ENCODE results near the gene ZBED4. TPM values are rescaled to one million over a fixed set of nuclear protein-coding genes. Genes with fewer than 3 reads are reported as not detected.

ZBED4 gene
- total RNA-seq, 2 donors from 2014 or later, result 10.4 to 11.2 TPM

DNA sequence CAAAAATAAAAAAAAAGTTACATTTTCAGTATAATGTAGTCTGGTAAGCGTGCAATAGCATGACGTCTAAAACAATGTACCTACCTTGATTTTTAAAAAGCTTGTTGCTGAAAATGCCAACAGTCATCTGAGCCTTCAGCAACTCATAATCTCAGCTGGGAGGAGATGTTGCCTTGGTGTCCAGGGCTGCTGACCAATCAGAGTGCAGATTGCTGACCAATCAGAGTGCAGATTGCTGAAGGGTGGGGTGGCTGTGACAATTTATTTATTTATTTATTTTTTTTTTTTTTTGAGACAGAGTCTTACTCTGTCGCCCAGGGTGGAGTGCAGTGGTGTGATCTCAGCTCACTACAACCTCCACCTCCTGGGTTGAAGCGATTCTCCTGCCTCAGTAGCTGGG lies 17.8 kb downstream of the ZBED4 start:
- Histone ChIP-seq H3K4me1 (replicated peaks) (no peaks in the 10 kb centered on the region), H3K27me3 (replicated peaks; ENCODE audit: insufficient read depth) (no peaks in the 10 kb centered on the region), H3K27ac (no peak overlapping the region), H3K36me3 (no peaks in the 10 kb centered on the region), H3K4me3 (no peak overlapping the region), H3K9me3 (no peaks in the 10 kb centered on the region)
- DNase-seq (ENCODE audit: low spot score), result no peak
- TF ChIP-seq, protein P1, sequence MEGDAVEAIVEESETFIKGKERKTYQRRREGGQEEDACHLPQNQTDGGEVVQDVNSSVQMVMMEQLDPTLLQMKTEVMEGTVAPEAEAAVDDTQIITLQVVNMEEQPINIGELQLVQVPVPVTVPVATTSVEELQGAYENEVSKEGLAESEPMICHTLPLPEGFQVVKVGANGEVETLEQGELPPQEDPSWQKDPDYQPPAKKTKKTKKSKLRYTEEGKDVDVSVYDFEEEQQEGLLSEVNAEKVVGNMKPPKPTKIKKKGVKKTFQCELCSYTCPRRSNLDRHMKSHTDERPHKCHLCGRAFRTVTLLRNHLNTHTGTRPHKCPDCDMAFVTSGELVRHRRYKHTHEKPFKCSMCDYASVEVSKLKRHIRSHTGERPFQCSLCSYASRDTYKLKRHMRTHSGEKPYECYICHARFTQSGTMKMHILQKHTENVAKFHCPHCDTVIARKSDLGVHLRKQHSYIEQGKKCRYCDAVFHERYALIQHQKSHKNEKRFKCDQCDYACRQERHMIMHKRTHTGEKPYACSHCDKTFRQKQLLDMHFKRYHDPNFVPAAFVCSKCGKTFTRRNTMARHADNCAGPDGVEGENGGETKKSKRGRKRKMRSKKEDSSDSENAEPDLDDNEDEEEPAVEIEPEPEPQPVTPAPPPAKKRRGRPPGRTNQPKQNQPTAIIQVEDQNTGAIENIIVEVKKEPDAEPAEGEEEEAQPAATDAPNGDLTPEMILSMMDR (IDR thresholded peaks at IDR 0.05), result no peak
- no peak for TF ChIP-seq POLR2A (IDR thresholded peaks at IDR 0.05)
- TF ChIP-seq POLR2AphosphoS5 (IDR thresholded peaks at IDR 0.05), result no peak
- WGBS, result 95% methylated on average over 4 of the region's 4 CpGs
- intact Hi-C loops (cut with DNase I), result no loop called here

DNA sequence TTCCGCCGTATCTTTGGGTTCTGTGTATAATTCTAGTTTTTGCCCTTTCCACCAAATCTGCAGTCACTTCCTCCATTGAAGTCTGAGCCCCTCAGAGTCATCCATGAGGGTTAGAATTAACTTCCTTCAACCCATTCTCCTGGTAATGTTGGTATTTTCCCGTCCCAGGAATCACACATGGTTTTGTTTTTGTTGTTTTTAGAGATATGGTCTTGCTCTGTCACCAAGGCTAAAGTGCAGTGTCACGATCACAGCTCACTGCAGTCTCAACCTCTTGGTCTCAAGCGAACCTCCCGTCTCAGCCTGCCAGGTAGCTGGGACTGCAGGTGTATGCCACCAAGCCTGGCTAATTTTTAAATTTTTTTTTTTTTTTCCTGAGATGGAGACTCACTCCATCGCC lies 18.7 kb downstream of the ZBED4 start:
- no peaks in the 10 kb centered on the region for H3K9me3 ChIP-seq
- H3K27me3 ChIP-seq (replicated peaks; ENCODE audit: insufficient read depth), result no peaks in the 10 kb centered on the region
- WGBS, result 98% methylated on average over 7 of the region's 7 CpGs
- intact Hi-C loops (cut with DNase I), result no loop called here
- no peaks in the 10 kb centered on the region for H3K36me3 ChIP-seq
- TF ChIP-seq, protein P1 (IDR thresholded peaks at IDR 0.05), result no peak
- H3K4me3 ChIP-seq, result no peak overlapping the region
- DNase-seq (ENCODE audit: low spot score), result no peak
- H3K4me1 ChIP-seq (replicated peaks), result no peaks in the 10 kb centered on the region
- no peak overlapping the region for H3K27ac ChIP-seq

DNA sequence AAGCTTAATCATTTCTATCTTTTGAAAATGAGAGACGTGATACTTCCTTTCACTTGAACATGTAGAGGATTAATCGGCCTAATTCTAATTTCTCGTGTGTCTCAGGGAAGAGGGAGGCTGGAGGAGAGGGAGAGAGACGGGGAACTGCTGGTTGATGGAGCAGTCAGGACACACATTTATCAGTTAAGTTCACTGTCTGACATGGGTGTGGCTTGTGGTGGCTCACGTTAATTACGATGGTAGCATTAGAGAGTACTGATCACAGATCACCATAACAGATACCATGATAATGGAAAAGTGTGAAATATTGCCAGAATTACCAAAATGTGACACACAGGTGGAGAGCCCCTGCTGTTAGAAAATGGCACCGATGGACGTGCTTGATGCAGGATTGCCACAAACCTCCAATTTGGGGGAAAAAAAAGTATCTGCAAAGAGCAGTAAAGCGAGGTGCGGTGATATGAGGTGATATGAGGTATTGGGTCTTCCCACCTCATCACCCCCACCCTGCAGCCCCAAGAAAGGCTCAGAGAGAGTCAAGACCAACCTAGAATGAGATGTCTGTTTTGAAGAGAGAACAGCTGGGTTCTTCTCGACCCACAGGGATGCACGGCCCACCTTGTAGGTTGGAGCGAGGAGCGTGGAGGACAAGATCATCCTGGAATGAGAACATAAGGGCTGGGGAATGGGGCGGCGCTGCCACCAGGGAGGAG lies 19.7 kb downstream of the ZBED4 start:
- Histone ChIP-seq H3K27ac (no peak overlapping the region), H3K36me3 (no peaks in the 10 kb centered on the region), H3K27me3 (replicated peaks; ENCODE audit: insufficient read depth) (no peaks in the 10 kb centered on the region), H3K4me1 (replicated peaks) (no peaks in the 10 kb centered on the region), H3K9me3 (no peaks in the 10 kb centered on the region), H3K4me3 (no peak overlapping the region)
- TF ChIP-seq, protein P1 (IDR thresholded peaks at IDR 0.05), result no peak
- no peak for TF ChIP-seq POLR2A (IDR thresholded peaks at IDR 0.05)
- TF ChIP-seq POLR2AphosphoS5 (IDR thresholded peaks at IDR 0.05), result no peak
- intact Hi-C loops (cut with DNase I), result no loop called here
- WGBS, result 92% methylated on average over 16 of the region's 16 CpGs
- DNase-seq (ENCODE audit: low spot score), result no peak

DNA sequence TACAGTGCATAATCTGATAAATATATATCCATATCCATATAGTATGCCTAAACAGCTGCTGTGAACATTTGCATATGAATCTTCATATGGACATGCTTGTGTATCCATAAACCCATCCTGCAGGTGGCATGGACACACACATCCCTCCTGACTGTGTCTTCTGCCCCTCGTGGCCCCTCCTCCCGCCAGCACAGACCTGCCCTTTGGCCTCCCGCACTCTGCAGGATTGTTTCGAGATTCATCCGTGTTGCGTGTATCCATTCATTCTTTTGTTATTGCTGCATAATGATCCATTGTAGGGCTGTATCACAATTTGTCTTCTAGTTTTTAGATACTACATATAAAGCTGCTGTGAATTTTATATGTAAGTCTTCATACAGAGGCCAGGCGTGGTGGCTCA lies 24.0 kb downstream of the ZBED4 start:
- no peaks in the 10 kb centered on the region for H3K4me1 ChIP-seq (replicated peaks)
- H3K9me3 ChIP-seq, result no peaks in the 10 kb centered on the region
- TF ChIP-seq POLR2A (IDR thresholded peaks at IDR 0.05) (no peak), POLR2AphosphoS5 (IDR thresholded peaks at IDR 0.05) (no peak)
- TF ChIP-seq, protein P1 (IDR thresholded peaks at IDR 0.05), result no peak
- WGBS, result 97% methylated on average over 7 of the region's 7 CpGs
- intact Hi-C loops (cut with DNase I), result no loop called here
- DNase-seq (ENCODE audit: low spot score), result no peak
- no peaks in the 10 kb centered on the region for H3K27me3 ChIP-seq (replicated peaks; ENCODE audit: insufficient read depth)
- no peak overlapping the region for H3K27ac ChIP-seq
- H3K4me3 ChIP-seq, result no peak overlapping the region
- H3K36me3 ChIP-seq, result no peaks in the 10 kb centered on the region

DNA sequence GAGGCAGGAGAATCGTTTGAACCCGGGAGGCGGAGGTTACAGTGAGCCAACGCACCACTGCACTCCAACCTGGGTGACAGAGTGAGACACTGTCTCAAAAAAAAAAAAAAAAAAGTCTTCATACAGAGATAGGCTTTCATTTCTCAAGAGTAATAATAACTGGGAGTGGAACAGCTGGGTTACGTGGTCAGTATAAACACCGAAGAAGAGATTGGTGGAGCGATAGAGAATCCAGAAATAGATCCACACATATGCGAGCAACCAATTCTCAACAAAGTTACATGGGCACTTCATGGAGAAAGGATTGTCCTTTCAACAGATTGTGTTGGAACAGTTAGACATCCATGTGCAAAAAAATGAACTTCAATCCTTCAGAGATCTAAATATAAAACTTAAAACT lies 24.6 kb downstream of the ZBED4 start:
- TF ChIP-seq POLR2AphosphoS5 (IDR thresholded peaks at IDR 0.05) (no peak), POLR2A (IDR thresholded peaks at IDR 0.05) (no peak)
- TF ChIP-seq, protein P1 (IDR thresholded peaks at IDR 0.05), result no peak
- WGBS, result 95% methylated on average over 8 of the region's 8 CpGs
- DNase-seq (ENCODE audit: low spot score), result no peak
- Histone ChIP-seq H3K4me3 (no peak overlapping the region), H3K36me3 (no peaks in the 10 kb centered on the region), H3K4me1 (replicated peaks) (no peaks in the 10 kb centered on the region), H3K27me3 (replicated peaks; ENCODE audit: insufficient read depth) (no peaks in the 10 kb centered on the region), H3K9me3 (no peaks in the 10 kb centered on the region), H3K27ac (no peak overlapping the region)
- intact Hi-C loops (cut with DNase I), result no loop called here
